ENCODE results near the gene NUP153.

NUP153 gene

GRCh38 chr6:17688481-17688880, 18.2 kb downstream of the NUP153 start:
- no peak for TF ChIP-seq ZFX (IDR thresholded peaks at IDR 0.05)
- TF ChIP-seq CTCF (conservative IDR thresholded peaks at IDR 0.05): no peak
- no peak overlapping the region for H3K27ac ChIP-seq

DNA sequence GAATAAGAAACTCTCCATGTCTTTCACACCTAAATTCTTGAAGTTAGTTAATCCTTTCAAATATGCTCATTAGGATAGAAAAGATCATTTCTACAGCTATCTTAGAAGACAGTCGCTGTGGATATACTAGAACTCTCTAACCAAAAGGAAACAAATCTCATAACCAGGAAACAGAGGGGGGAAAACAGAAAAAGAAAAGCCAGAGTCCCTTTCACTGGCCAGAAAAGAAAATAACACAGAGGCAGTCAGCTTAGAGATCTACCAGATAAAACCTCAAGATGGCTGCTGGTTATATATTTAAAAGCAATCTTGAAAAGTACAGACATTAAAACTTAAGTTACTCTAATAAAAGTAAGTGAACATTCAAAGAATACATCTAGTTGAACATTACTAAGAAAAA, 19.6 kb downstream of the NUP153 start:
- no peak for TF ChIP-seq ZFX (IDR thresholded peaks at IDR 0.05)
- TF ChIP-seq CTCF (conservative IDR thresholded peaks at IDR 0.05): no peak
- no peak overlapping the region for H3K27ac ChIP-seq

GRCh38 chr6:17684134-17684533, 22.6 kb downstream of the NUP153 start:
- no peak overlapping the region for H3K27ac ChIP-seq
- no peak for TF ChIP-seq ZFX (IDR thresholded peaks at IDR 0.05)

- no peak for TF ChIP-seq ZFX (IDR thresholded peaks at IDR 0.05)
- no peak for TF ChIP-seq CTCF (conservative IDR thresholded peaks at IDR 0.05)
- H3K27ac ChIP-seq: no peak overlapping the region
Measured at GRCh38 chr6:17683428-17683827, 23.3 kb downstream of the NUP153 start.

GRCh38 chr6:17679726-17680125, 27.0 kb downstream of the NUP153 start:
- no peak overlapping the region for H3K27ac ChIP-seq
- TF ChIP-seq CTCF (conservative IDR thresholded peaks at IDR 0.05) (no peak), ZFX (IDR thresholded peaks at IDR 0.05) (no peak)

GRCh38 chr6:17677602-17678001, 29.1 kb downstream of the NUP153 start:
- TF ChIP-seq ZFX (IDR thresholded peaks at IDR 0.05) (no peak), CTCF (conservative IDR thresholded peaks at IDR 0.05) (no peak)
- H3K27ac ChIP-seq: no peak overlapping the region

DNA sequence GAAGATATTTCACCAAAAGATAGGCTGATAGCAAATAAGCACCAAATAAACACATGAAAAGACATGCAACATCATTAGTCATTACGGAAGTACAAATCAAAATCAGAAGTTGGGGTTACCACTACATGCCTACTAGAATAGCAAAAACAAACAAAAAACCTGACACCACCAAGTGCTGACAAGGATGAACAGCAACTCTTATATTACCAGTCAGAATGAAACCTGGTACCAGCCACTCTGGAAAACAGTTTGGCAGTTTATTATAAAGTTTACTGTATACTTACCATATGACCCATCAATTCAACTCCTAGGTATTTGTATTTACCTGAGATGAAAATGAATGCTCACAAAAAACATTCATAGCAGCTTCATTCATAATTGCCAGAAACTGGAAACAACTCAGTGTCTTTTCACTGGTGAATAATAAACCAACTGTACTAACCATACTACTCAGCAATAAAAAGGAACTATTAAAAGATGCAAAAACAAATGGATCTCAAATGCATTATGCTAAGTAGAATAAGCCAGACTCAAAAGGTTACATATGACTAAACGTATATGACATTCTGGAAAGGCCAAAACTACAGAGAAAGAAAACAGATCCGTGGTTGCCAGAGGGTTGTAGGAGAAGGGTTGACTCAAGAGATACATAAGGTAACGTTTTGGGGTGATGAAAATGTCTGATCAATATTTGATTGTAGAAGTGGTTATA, 33.0 kb downstream of the NUP153 start:
- no peak for TF ChIP-seq CTCF (conservative IDR thresholded peaks at IDR 0.05)
- no peak for TF ChIP-seq ZFX (IDR thresholded peaks at IDR 0.05)

GRCh38 chr6:17672064-17672718, 34.5 kb downstream of the NUP153 start:
- TF ChIP-seq ZFX (IDR thresholded peaks at IDR 0.05): no peak
- no peak for TF ChIP-seq CTCF (conservative IDR thresholded peaks at IDR 0.05)
- no peak overlapping the region for H3K27ac ChIP-seq

More for the DNA sequence above, 33.0 kb downstream of the NUP153 start:
- H3K27ac ChIP-seq: no peak overlapping the region

Data from C4-2B (cell line).